Medulla oblongata (tissue), 1 donor: ENCODE measurements around the gene CEP170B.

ENCODE experiments used
- DNase-seq: peaks from one replicate; pipeline ENCODE4 v3.0.0-alpha.2; 2015; ENCODE audit errors: extremely low spot score

The CEP170B gene

DNA sequence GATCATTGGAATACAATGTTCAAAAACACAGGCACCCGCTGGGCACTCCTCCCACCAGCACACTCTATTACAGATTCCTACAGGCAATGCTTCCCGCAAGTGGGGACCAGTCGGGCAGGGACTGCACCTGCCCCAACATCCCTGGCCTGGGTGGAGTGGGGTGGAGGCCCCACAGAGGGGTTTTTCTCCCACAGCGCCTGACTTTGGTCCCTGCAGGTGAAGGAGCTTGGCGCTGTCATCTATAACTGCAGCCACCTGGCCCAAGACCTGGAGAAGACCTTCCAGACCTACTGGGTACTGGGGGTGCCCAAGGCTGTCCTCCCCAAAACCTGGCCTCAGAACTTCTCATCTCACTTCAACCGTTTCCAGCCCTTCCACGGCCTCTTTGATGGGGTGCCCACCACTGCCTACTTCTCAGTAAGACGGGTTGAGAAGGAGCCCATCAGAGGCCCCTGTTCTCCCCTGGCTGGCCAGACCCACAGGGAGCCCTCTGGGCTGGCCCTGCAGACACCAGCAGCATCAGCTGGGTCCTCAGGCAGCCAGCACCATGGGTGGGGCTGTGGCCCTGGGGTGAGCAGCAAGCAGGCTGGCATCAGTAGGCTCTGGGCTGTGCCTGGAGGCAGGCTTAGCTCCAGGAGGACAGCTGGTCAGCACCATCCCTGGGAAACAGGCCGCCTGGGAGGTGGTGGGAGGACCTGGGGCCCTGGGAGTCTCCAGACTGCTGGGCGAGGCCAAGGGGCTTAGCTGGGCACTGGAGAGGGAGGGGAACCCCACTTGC lies 65.6 kb downstream of the CEP170B start:
- DNase-seq = no peak

DNA sequence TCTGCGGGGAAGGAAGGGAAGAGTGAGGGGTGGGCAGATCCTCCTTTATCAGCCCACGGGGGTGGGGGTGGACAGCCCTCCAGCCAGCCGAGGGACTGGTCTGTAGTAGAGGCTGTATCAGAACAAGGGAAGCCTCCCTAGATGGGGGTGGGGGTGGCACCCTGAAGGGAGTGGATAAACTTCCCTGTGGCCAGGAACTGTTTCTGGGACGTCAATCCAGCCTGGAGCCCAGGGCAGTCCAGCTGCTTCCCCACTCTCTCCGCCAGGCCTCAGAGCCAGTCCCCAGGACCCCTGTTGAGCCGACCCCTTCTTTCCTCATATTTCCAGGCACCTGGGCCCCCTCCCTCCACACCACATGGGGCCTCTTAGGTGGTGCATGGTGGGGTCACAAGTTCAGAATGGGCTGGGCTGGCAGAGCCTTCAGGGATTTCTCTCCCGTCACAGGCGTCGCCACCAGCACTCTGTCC lies 66.3 kb downstream of the CEP170B start:
- no peak for DNase-seq

- DNase-seq = no peak
These were observed 67.0 kb downstream of the CEP170B start for GRCh38 chr14:104931771-104932675.

GRCh38 chr14:104932676-104933631 lies 67.9 kb downstream of the CEP170B start:
- DNase-seq = peak; percentile 72

DNA sequence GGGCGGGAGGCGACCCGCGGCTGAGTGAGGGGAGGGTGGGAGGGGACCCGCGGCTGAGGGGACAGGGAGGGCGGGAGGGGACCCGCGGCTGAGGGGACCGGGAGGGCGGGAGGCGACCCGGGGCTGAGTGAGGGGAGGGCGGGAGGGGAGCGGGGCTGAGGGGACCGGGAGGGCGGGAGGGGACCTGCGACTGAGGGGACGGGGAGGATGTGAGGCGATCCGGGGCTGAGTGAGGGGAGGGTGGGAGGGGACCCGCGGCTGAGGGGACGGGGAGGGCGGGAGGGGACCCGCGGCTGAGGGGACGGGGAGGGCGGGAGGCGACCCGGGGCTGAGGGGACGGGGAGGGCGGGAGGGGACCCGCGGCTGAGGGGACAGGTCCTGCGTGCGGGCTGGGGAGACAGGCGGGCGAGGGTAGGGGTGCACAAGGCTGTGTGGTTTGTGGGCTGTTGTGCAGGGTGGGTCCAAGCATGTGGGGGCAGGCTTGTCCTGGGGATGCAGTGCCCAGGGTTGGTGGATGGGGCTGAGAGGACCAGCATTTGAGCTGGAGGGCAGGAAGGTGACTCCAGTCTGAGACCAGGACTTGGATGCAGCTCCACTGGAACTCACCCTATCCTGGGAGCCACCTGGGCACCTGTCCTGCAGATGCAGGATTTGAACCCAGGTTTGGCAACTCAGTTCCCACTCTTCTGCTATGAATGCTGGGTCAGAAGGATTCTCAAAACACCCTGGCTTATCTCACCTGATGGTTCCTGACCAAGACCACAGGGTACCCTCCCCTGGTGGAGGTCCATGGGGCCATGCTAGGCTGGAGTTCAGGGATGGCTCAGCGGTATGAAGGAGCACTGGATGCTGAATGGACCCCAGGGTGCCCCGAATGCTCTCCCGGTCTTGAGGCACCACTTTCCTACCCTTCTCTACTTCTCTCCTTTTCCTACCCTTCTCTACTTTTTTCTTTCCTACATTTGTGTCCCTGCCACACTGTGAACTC lies 69.0 kb downstream of the CEP170B start:
- no peak for DNase-seq

- DNase-seq = no peak
These were observed 70.1 kb downstream of the CEP170B start for GRCh38 chr14:104935026-104935650.

GRCh38 chr14:104935955-104936354 lies 70.9 kb downstream of the CEP170B start:
- no peak for DNase-seq

- DNase-seq = no peak
These were observed 71.5 kb downstream of the CEP170B start for GRCh38 chr14:104936361-104937155.

GRCh38 chr14:104937161-104937560 lies 72.1 kb downstream of the CEP170B start:
- DNase-seq = no peak

DNA sequence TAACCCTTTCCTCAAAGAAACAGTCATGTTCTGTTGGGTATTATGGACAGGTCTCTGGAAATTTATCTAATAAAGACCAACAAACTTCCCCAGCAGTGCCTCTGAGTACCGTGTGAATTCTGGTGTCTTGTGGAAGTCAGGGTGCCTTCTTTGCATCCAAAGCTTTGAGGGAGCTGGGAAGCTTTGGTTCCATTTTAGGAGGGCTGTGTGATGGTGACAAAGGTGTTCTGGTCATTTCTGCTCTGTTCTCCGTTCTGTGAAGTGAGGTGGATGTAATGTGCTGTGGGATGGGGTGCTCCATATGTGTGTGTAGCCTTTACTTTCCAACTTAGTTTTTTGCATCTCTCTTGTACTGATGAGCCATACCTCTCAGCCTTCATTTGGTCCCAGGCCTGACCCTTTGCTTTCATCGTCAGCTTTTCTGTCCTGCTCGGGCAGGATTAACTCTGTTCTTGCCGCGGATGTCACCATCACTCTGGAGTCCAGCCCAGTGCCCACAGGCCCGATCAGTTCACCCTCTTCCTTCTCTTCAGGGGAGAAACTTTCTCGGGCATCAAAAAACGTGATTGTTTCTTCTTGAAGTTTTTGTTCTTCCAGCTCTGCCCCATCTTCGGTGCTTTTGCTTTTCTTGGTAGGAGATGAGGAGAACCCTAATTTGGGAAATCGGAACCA lies 72.8 kb downstream of the CEP170B start:
- DNase-seq = no peak

DNA sequence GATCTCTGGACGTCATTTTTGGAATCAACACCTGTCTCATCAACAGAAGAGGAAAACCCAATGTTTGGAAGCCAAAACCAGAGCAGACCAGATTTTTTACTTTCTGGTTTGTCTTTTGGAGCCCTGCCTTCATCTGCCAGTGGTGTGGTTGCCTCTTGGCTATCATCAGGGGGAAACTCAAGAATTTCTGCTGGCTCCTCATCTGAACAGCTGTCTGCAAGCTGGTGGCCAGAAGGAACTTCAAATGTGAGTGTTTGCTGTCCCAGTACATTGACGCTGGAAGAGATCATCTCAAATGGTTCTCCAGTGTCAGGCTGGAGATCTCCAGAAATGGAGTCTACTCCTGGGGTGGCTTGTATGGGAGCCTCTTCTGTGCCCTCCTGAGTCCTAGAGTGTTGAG lies 73.4 kb downstream of the CEP170B start:
- DNase-seq = no peak

DNA sequence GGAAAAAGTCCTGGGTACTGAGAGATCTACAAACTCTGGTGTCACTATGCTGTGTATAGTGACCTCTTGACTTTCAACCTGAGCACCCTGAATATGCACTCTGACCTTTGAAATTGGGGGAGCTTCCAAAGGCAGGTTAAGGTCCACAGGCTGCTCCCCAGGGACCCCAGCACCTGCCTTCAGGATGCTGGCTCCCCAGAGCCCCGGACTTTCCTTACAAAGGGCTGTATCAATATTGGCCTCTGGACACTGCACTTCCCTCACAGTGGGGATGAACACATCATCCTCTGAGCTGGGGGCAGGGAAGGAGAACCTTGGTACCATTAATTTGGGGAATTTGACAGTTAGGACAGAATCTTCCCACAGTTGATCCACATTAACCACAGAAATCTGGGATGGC lies 73.9 kb downstream of the CEP170B start:
- no peak for DNase-seq

DNA sequence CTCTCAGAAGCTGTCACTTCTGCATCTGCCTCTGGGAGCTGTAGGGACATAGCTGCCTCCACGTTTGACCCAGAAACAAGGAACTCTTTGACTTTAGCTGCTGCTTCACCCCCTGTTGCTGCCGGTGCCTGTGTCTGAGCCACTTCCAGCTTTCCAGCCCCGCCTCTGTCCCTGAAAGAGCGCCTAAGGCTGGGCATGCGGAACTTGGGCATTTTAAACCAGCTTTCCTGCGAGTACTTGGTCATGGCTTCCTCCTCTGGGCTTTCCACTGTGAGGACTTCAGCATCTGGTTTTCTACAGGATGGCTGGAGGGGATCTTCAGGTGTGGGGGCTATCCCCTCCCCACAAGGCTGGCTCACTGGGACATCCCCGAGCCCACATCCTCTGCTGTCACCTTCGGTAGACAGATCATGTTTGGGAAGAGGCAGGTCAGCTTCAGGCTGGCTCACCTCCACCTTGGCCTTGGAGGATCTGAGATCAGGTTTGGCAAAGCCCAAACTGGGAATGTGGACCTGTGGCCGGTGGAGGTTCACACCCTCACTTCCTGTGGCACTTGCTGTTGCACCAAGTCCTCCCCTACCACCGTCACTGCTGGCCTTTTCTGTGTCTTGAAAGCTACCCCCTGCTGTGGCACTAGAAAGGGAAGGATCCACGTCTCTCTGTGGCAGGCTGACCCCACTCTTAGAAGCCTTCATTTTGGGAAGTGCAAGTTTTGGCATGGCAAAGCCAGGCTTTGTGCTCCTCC lies 74.8 kb downstream of the CEP170B start:
- peak; percentile 12 for DNase-seq

DNA sequence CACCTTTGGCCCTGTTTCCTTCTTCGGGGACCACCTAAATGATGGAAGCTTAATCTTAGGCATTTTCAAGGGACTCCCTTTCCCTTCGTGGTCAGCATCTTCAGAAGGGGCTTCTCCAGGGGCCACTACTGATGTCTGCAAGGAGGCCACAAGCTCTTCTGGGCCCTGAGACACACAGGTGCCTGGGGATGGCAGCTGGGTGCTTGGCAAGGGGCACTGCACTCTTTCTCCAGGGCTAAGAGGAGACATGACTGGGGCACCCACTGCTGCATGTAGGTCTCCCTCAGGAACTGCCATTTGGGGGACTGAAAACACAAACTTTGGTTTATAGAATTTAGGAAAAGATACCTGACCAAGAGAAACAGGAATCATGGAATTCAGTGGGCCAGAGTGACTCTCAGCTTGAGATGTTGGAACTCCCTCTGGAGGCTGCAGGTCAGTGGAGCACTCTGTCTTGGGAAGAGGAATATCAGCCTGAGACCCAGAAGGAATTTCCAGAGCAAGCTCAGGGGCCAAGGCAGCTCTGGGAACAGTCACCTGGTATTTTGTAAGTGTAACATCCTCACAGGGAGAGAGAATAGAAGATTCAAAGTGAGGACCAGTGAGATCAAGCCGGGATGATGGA lies 75.6 kb downstream of the CEP170B start:
- DNase-seq = no peak

- no peak for DNase-seq
These were observed 76.7 kb downstream of the CEP170B start for GRCh38 chr14:104941508-104942365.

DNA sequence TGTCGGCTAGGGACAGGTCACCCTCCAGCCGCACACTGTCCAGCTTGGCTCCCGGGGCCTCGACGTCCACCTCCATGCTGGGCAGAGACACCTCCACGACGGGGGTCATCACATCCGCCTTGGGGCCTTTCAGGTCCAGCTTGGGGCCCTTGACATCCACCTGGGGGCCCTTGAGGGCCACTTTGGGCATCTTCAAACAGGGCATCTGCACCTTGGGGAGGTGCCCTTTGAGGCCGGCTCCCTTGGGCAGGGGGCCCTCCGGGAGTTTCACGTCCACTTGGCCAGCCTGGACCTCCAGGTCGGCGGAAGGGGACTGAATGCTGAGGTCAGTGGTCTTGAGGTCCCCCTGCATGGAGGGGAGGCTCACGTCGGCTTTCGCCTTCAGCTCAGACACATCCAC lies 77.5 kb downstream of the CEP170B start:
- no peak for DNase-seq
